ENCODE measurements around the gene MAGI1.

DNA sequence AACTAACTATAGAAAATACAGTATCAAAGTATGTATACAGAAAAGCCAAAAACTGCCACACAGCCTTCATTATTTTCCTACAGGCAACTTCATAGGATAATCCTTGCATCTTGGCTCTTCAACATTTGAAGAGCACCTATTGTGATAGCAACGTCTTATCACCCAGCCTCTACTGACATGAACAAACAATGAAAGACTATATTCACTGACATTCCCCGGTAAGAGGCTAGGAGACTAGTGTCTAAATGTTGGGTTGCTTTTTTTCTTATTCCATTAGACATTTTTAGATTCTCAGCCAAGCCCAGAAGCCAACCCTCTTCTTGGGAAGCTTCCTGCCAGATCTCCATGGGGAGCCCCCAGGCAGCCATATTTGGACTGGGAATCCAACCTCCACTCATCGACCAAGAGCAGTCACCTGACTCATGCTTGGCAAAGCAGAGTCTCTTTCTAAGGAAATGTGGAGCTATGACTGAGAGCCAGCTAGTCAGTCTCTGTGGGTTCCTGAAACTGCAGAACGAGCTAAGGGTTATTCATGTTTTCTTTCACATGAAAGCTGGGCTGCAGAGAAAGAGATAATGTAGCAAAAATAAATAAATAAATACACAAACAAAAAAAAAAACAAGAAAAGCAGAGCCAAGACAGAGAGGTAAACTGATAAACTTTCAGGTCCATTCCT lies 227.5 kb downstream of the MAGI1 start:
- no peak for TF ChIP-seq POLR2AphosphoS5 (IDR thresholded peaks at IDR 0.05)
- TF ChIP-seq, protein P1, sequence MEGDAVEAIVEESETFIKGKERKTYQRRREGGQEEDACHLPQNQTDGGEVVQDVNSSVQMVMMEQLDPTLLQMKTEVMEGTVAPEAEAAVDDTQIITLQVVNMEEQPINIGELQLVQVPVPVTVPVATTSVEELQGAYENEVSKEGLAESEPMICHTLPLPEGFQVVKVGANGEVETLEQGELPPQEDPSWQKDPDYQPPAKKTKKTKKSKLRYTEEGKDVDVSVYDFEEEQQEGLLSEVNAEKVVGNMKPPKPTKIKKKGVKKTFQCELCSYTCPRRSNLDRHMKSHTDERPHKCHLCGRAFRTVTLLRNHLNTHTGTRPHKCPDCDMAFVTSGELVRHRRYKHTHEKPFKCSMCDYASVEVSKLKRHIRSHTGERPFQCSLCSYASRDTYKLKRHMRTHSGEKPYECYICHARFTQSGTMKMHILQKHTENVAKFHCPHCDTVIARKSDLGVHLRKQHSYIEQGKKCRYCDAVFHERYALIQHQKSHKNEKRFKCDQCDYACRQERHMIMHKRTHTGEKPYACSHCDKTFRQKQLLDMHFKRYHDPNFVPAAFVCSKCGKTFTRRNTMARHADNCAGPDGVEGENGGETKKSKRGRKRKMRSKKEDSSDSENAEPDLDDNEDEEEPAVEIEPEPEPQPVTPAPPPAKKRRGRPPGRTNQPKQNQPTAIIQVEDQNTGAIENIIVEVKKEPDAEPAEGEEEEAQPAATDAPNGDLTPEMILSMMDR (IDR thresholded peaks at IDR 0.05 in 8 of 11, conservative IDR thresholded peaks at IDR 0.05 in 3 of 11): no peak
- no peak for TF ChIP-seq POLR2A (IDR thresholded peaks at IDR 0.05)
